ENCODE measurements around the gene TNIP2.
"Not testable (repeated sequence)": the region's sequence is repeated elsewhere in the genome, so short reads cannot be mapped to it uniquely, and the experiment has no call there.

Gene TNIP2

GRCh38 chr4:2743518-2744445 lies 12.4 kb downstream of the TNIP2 start:
- DNase-seq, result no peak

GRCh38 chr4:2742823-2743517 lies 13.2 kb downstream of the TNIP2 start:
- DNase-seq, result no peak

- DNase-seq, result no peak
Observed at GRCh38 chr4:2742081-2742822, 13.9 kb downstream of the TNIP2 start.

GRCh38 chr4:2741626-2742025 lies 14.5 kb downstream of the TNIP2 start:
- no peak for DNase-seq

GRCh38 chr4:2738296-2738695 lies 17.8 kb downstream of the TNIP2 start:
- DNase-seq, result not testable (repeated sequence)

- no peak for DNase-seq
Observed at GRCh38 chr4:2735869-2736268, 20.3 kb downstream of the TNIP2 start.

GRCh38 chr4:2734612-2735011 lies 21.5 kb downstream of the TNIP2 start:
- peak in 2 of 4 experiments; percentile 48 to 59 for DNase-seq

GRCh38 chr4:2733844-2734574 lies 22.1 kb downstream of the TNIP2 start:
- no peak for DNase-seq

GRCh38 chr4:2733001-2733843 lies 22.9 kb downstream of the TNIP2 start:
- DNase-seq, result no peak

- DNase-seq, result no peak
Observed at GRCh38 chr4:2732526-2732925, 23.6 kb downstream of the TNIP2 start.

- no peak for DNase-seq
Observed at GRCh38 chr4:2731907-2732317, 24.2 kb downstream of the TNIP2 start.

GRCh38 chr4:2729533-2729875 lies 26.6 kb downstream of the TNIP2 start:
- no peak for DNase-seq

- no peak for DNase-seq
Observed at GRCh38 chr4:2728806-2729532, 27.2 kb downstream of the TNIP2 start.

GRCh38 chr4:2728221-2728620 lies 27.9 kb downstream of the TNIP2 start:
- DNase-seq, result no peak

GRCh38 chr4:2726881-2727280 lies 29.3 kb downstream of the TNIP2 start:
- DNase-seq, result not testable (repeated sequence)

GRCh38 chr4:2725380-2725779 lies 30.8 kb downstream of the TNIP2 start:
- no peak for DNase-seq

GRCh38 chr4:2723751-2724150 lies 32.4 kb downstream of the TNIP2 start:
- no peak for DNase-seq

- no peak for DNase-seq
Observed at GRCh38 chr4:2722033-2722432, 34.1 kb downstream of the TNIP2 start.

GRCh38 chr4:2721586-2721985 lies 34.5 kb downstream of the TNIP2 start:
- DNase-seq, result no peak

GRCh38 chr4:2716236-2716635 lies 39.9 kb downstream of the TNIP2 start:
- DNase-seq, result no peak

- DNase-seq, result no peak
Observed at GRCh38 chr4:2715426-2715825, 40.7 kb downstream of the TNIP2 start.
